OCI-M2 (cell line): Measurements from ENCODE around the gene EHD4.

Experiments used
- DNase-seq: peaks from one replicate; lab custom pipeline; 2025; ENCODE audit not compliant: unreplicated experiment; lab: John Stamatoyannopoulos, UW

EHD4 gene

GRCh38 chr15:41995476-41995855 is 23.1 kb upstream of the EHD4 start:
- no peak for DNase-seq

- no peak for DNase-seq
These were observed 22.6 kb upstream of the EHD4 start for GRCh38 chr15:41994772-41995475.

DNA sequence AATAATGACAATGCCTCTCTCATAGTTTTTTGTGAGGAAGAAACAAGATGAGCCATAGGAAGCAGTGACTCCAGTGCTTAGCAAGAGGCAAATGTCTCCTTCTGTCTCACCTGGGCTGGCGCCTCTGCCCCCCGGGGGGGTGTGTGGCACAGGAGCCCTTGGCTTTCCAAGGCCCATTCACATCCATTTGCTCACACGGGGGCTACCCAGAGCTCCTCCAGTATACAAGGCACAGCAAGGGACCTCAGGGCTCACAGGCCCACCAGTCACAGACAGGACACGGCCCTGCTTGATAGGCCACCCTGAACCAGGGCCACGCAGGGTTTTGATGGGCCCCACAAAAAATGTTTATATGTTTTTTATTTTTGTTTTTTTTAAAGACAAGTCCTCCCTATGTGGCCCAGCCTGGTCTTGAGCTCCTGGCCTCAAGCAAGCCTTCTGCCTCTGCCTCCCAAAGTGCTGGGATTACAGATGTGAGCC is 21.9 kb upstream of the EHD4 start:
- DNase-seq: no peak

DNA sequence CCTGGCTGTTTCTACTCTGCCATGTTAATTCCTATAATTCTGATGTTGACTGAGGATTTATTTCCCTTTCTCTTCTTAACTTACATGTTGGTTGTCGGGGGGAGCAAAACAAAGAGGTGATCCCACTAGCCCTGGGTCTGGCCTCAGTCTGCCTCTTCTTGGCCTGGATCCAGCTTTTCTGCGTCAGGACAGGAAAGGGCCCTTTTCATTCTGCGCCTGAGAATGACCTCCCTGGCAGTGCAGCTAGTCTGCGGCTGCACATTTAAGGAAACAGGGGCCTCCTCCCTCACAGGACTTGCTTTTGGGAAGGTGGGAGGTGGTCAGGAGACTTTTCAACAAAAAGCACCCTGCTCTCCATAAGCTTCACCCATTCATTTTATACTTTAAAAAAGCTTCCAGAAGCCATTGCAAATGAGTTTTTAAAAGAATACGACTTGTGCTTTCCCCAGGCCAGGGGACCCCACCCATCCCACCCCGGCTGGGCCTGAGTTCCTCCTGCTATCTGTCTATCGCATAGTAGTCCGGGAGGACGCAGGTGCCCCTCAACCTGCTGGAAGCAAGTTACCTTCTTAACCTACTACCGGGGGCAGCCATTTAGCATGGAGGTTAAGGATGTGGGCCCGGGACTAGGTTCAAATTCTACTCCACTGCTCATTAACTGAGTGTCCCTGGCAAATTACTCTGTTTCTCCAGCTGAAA is 21.3 kb upstream of the EHD4 start:
- DNase-seq: no peak

- no peak for DNase-seq
These were observed 20.4 kb upstream of the EHD4 start for GRCh38 chr15:41992803-41993190.

DNA sequence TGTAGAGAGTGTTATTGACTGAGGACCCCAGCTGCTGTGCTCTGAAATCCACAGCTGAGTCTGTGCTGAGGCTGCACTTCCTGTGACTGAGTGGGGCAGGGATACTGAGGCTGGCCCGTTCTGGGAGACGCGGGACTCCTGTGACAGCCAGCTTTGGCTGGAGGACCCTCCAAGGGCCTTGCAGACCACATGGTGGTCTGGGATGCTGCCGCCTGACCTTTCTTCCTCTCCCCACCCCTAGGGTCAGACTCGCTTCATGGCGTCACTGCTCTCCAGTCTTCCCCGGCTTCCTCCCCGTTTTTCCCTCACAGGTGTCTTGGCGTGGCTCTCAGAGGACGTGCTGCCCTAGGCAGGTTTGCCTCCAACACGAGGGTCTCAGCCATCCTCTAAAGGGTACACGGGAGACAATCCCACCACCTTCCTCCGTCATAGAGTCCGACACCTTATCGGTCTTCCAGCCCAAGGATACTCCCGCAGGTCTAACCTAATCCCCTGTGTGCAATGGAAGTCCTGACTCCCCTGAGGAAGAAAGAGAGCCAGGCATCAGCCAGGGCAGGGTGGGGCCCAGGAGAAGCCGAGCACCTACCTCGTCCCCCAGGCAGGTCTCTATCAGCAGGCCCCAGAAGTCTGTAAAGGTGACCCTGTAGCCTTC is 19.9 kb upstream of the EHD4 start:
- no peak for DNase-seq

GRCh38 chr15:41990691-41991090 is 18.3 kb upstream of the EHD4 start:
- DNase-seq: no peak

DNA sequence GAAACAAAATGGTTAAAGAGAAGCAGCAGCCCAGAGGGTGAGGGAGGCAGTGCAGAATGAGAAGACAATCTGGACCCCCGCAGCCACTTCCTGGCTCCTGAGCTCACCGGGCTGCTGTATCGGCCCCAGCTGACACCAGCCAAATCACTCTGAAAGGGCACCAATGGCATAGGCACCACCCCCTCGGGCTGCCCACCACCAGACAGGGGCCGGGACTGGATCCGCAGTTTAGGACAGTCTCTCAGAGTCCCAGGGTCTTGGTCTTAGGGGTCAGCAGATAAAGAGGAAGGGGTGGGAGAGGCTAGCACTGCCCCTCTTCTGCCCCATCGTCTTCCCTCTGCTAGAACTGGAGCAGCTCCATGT is 17.9 kb upstream of the EHD4 start:
- DNase-seq: no peak

GRCh38 chr15:41989573-41990242 is 17.4 kb upstream of the EHD4 start:
- peak; percentile 17 for DNase-seq

DNA sequence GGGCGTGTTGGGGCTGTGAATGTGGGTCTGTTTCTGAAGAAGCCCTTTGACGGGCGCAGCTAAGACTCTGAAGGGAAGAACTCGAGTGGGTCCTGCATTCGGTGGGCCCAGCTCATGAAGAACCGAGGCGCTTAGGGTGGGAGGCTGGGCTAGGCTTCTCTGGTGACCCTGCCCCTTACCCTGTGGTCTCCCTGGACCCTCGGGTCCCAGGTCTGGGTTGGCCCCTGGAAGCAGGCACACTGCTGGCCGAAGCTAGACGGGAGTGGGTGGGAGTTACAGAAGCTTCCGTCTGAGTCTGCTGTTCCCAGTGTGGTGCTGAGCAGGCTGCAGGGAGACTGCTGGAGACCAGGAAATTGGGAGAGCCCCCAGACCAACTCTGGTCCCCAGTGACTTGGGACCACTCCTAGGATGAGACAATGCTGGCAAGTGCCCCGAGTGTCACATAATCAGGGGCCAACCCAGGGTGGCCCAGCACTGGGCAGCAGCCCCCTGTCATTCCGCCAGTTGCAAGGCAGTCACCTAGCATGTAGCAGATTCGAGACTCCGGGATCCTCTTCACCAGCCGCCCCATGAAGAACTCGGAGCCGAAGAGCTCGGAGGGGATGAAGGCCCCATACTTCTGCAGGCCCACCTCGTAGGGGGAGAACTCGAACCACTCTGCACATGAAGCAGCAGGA is 16.7 kb upstream of the EHD4 start:
- DNase-seq: no peak

DNA sequence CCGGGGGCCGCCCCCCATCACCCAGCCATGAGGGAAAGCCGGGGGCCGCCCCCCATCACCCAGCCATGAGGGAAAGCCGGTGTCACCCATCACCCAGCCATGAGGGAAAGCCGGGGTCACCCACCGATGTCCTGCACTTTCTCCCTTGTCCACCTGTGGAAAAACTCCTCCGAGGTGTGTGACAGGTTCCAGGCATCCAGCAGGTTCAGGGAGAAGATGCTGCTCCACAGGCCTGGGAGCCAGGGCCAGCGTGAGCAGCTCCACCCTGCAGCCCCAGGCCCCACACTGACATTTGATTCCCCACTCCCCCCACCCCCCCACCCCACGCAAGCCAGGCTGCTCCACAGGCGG is 15.5 kb upstream of the EHD4 start:
- no peak for DNase-seq

DNA sequence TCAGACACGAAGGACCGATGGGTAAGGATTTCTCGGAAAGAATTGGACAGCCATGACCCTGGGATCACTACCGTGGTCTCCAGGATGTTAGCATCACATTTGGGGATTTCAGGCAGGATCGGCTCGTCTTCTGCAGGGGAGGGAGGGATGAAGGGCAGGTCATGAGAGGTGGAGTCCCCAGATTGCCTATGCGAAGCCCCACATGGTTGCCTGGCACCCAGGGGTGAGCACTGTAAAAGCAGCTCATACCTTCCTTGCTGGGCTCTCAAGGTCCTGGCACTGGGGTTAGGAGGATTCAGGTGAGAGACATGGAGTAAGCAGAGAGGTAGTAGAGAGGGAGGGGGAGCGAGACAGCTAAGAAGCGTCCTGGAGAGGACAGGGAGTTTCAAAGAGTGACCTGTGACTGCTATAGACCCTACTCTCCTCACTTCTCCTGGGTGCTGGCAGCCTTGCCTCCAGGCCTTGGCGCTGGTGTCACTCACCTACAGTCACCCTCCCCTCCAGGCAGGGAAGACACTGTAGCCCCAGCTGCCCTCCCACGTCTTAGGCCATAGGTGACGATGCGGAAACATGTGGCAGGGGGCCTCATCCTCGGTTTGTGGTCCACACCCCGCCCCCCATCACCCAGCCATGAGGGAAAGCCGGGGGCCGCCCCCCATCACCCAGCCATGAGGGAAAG is 15.0 kb upstream of the EHD4 start:
- DNase-seq: no peak

DNA sequence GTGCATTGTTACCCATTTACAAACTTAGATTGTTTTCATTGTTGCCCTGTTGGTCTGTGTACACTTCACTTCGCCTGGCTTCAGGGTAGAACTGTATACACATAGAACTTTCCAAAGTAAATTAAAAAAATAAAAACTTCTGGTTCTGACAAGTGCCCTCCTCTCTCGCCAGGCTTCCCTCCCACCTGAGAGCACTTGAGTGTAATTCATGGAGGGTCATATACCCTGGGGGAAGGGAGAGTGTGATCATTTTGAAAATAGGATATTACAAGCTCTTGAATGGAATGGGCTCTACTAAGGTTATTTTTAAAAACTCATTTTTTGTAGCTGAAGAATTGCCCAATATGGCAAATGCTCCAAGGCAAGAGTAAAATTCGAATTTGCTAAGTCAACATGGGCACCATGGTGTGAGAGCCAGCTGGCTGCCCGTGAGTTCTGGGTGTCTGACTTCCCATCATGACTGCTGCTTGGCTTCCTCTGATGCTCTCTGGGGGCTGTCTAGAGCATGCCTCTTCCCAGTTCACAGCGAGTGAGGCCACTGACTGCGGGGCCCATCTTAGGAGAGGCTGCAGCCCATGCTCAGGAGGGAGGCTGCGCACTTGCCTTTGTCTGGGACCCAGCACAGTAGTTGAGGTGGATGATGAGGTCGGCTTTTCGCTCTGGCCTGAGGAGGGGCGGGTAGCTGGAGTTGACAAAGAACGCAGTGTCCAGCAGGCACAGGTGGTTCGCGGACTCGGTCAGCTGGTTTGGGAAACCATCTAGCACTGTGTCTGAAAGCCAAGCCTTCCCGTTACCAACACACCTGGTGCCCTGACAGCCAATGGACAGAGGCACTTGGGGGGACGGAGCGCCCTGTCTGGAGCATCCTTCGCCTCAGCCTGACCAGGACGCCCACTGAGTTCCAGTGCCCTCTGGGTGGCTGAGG is 13.1 kb upstream of the EHD4 start:
- DNase-seq: no peak

GRCh38 chr15:41984622-41985021 is 12.3 kb upstream of the EHD4 start:
- DNase-seq: no peak

DNA sequence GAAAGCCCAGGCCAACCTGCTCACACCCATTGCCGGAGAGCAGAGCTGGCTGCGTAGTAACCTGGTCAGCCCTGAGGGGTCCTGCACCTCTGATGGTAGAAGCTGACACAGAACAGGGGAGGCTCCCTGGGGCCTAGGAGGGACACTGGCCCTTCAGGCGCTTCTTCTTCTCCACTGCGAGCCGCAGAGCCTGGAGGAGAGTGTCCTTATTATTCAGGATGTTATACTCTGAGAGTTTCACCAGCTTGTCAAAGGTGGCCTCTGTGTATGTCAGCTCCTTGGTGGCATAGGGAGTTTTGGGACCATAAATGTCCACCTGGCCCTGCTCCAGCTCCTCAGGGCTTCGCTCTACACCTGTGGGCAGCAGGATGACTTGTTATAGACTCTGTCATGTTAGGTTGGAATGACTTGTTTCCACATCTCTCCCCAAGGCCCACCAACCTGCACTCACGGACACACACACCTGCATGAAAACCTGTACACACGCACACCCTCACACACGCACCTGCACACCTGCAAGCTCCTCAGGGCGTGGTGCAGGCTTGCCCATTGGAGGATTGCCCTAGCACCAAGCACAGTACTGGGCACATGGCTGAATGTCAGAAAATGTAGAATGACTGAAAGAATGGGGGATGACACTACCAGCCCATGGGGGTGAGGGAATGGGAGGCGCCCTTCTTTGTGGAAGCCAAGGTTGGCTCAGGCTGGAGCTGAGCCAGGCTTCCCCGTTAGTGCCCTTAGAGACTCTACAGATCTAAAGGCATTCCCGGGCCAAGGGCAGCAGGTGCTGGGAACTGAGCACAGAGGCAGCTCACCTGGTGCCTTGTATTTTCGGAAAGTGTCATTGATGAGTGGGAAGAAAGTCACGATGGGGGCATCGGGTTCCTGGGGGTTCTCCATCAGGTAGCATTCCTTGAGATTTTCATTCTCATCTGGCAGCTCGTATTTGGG is 11.5 kb upstream of the EHD4 start:
- DNase-seq: no peak

DNA sequence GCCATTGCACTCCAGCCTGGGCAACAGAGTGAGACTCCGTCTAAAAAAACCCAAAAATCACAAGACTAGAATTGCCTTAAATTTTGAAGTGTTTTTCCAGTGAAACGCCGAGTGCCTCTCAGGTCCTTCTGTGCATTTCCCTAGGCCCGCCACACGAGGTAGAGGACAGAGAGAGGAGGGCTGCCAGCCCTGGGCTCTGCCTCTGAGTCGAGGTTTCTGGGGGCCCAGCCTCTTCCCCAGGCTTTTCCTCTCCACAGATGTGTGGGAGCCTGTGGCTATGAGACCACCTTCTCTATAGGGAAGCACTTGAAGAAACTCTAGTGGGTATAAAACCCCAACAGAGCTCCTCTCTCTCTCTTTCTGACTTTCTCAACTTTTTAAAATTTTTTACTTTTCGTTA is 10.9 kb upstream of the EHD4 start:
- DNase-seq: no peak

GRCh38 chr15:41982133-41982930 is 10.0 kb upstream of the EHD4 start:
- no peak for DNase-seq
